ENCODE results near the gene NOC2L.

Gene NOC2L

GRCh38 chr1:934991-935750 lies 23.9 kb downstream of the NOC2L start:
- no peak for TF ChIP-seq CTCF (IDR thresholded peaks at IDR 0.05; ENCODE audit: low read depth, low read length, missing control alignments)
- DNase-seq (ENCODE audit: low read depth), result no peak
- H3K4me3 ChIP-seq (ENCODE audit: low read depth, low read length), result no peak overlapping the region

GRCh38 chr1:933603-933940 lies 25.5 kb downstream of the NOC2L start:
- H3K4me3 ChIP-seq (ENCODE audit: low read depth, low read length), result no peak overlapping the region
- DNase-seq (ENCODE audit: low read depth), result no peak
- no peak for TF ChIP-seq CTCF (IDR thresholded peaks at IDR 0.05; ENCODE audit: low read depth, low read length, missing control alignments)

GRCh38 chr1:932776-933602 lies 26.1 kb downstream of the NOC2L start:
- no peak for DNase-seq (ENCODE audit: low read depth)
- no peak for TF ChIP-seq CTCF (IDR thresholded peaks at IDR 0.05; ENCODE audit: low read depth, low read length, missing control alignments)
- H3K4me3 ChIP-seq (ENCODE audit: low read depth, low read length), result no peak overlapping the region

GRCh38 chr1:932173-932510 lies 26.9 kb downstream of the NOC2L start:
- no peak for TF ChIP-seq CTCF (IDR thresholded peaks at IDR 0.05; ENCODE audit: low read depth, low read length, missing control alignments)

GRCh38 chr1:931380-932172 lies 27.5 kb downstream of the NOC2L start:
- TF ChIP-seq CTCF (IDR thresholded peaks at IDR 0.05; ENCODE audit: low read depth, low read length, missing control alignments), result no peak
- H3K4me3 ChIP-seq (ENCODE audit: low read depth, low read length), result no peak overlapping the region
- DNase-seq (ENCODE audit: low read depth), result no peak

More at GRCh38 chr1:932173-932510, 26.9 kb downstream of the NOC2L start:
- H3K4me3 ChIP-seq (ENCODE audit: low read depth, low read length), result no peak overlapping the region
- no peak for DNase-seq (ENCODE audit: low read depth)

- no peak for DNase-seq (ENCODE audit: low read depth)
- no peak overlapping the region for H3K4me3 ChIP-seq (ENCODE audit: low read depth, low read length)
- TF ChIP-seq CTCF (IDR thresholded peaks at IDR 0.05; ENCODE audit: low read depth, low read length, missing control alignments), result no peak
These were observed 28.4 kb downstream of the NOC2L start for GRCh38 chr1:930633-931138.
